GM10266 (cell line): Measurements from ENCODE around the gene KLHL15.

ENCODE experiments used
- DNase-seq: peaks from one replicate; pipeline ENCODE4 v3.0.0; 2012; ENCODE audit errors: extremely low spot score
- CTCF ChIP-seq: IDR thresholded peaks from 2 replicates; pipeline ENCODE4 v1.5.1; 2012; ENCODE audit warnings: mild to moderate bottlenecking, low read depth; ENCODE audit not compliant: control insufficient read depth, insufficient read depth; ENCODE audit errors: missing control alignments

KLHL15 gene

GRCh38 chrX:24023972-24024669 lies 2.9 kb downstream of the KLHL15 start:
- DNase-seq, result no peak
- no peak for TF ChIP-seq CTCF

DNA sequence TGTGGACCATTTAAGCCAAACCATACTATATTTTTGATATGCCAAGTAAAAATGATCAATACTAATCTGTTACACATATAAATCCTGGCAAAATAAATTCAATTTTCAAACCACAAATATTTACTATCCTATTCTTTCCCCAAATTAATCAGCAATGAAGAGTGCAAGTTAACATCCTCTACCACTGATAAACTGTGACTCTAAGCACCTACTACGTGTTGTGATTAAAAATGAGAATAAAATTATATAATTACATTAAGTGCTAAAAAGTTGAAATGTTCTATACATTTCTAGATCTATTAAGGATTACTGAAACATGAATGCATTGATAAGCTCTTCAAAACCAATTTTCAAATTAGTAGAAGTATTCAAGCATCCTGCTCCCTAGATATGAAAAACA lies 3.4 kb downstream of the KLHL15 start:
- no peak for TF ChIP-seq CTCF

GRCh38 chrX:24020306-24020876 lies 6.6 kb downstream of the KLHL15 start:
- no peak for DNase-seq
- no peak for TF ChIP-seq CTCF

More for the DNA sequence above, 3.4 kb downstream of the KLHL15 start:
- no peak for DNase-seq

- DNase-seq, result no peak
- no peak for TF ChIP-seq CTCF
These were observed 7.5 kb downstream of the KLHL15 start for GRCh38 chrX:24019448-24019847.

- TF ChIP-seq CTCF, result no peak
- DNase-seq, result no peak
These were observed 8.2 kb downstream of the KLHL15 start for GRCh38 chrX:24018809-24019208.

DNA sequence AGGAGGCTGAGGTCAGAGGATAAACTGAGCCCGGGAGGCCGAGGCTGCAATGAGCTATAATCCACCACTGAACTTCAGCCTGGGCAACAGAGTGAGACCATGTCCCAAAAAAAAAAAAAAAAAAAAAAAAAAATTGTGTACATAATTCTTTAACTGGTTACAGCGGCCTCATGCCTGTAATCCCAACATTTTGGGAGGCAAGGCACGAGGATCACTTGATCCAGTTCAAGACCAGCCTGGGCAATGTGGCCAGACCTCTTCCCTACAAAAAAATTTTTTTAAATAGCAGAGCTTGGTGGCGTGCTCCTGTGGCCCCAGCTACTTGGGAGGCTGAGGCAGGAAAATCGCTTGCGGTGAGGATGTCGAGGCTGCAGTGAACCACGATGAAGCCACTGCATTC lies 9.3 kb downstream of the KLHL15 start:
- TF ChIP-seq CTCF, result no peak
- no peak for DNase-seq

- TF ChIP-seq CTCF, result no peak
- no peak for DNase-seq
These were observed 12.5 kb downstream of the KLHL15 start for GRCh38 chrX:24014388-24015018.
